RKO (cell line): ENCODE data around the gene TSPAN32.
"Not testable (repeated sequence)": the region's sequence is repeated elsewhere in the genome, so short reads cannot be mapped to it uniquely, and the experiment has no call there.

Experiments used
- DNase-seq: peaks from one replicate; pipeline ENCODE4 v3.0.0-alpha.2; 2016; ENCODE audit warnings: low spot score

Gene TSPAN32

GRCh38 chr11:2342981-2343380, 41.2 kb downstream of the TSPAN32 start:
- no peak for DNase-seq

GRCh38 chr11:2343502-2343901, 41.7 kb downstream of the TSPAN32 start:
- no peak for DNase-seq

- no peak for DNase-seq
Observed at GRCh38 chr11:2345050-2345449, 43.2 kb downstream of the TSPAN32 start.

- no peak for DNase-seq
Observed at GRCh38 chr11:2346014-2346413, 44.2 kb downstream of the TSPAN32 start.

GRCh38 chr11:2346586-2347307, 44.9 kb downstream of the TSPAN32 start:
- DNase-seq, result no peak

- no peak for DNase-seq
Observed at GRCh38 chr11:2347308-2347830, 45.6 kb downstream of the TSPAN32 start.

- DNase-seq, result no peak
Observed at GRCh38 chr11:2348986-2349385, 47.2 kb downstream of the TSPAN32 start.

- DNase-seq, result no peak
Observed at GRCh38 chr11:2351701-2352100, 49.9 kb downstream of the TSPAN32 start.

- DNase-seq, result no peak
Observed at GRCh38 chr11:2352420-2352819, 50.6 kb downstream of the TSPAN32 start.

- DNase-seq, result no peak
Observed at GRCh38 chr11:2355000-2355644, 53.3 kb downstream of the TSPAN32 start.

- no peak for DNase-seq
Observed at GRCh38 chr11:2357246-2357645, 55.4 kb downstream of the TSPAN32 start.

GRCh38 chr11:2357651-2358050, 55.8 kb downstream of the TSPAN32 start:
- not testable (repeated sequence) for DNase-seq

GRCh38 chr11:2358754-2359442, 57.1 kb downstream of the TSPAN32 start:
- DNase-seq, result no peak

GRCh38 chr11:2359557-2359956, 57.7 kb downstream of the TSPAN32 start:
- DNase-seq, result no peak

GRCh38 chr11:2360081-2360642, 58.3 kb downstream of the TSPAN32 start:
- DNase-seq, result no peak

GRCh38 chr11:2361565-2361964, 59.8 kb downstream of the TSPAN32 start:
- no peak for DNase-seq

GRCh38 chr11:2362414-2362813, 60.6 kb downstream of the TSPAN32 start:
- DNase-seq, result no peak

- no peak for DNase-seq
Observed at GRCh38 chr11:2363130-2363529, 61.3 kb downstream of the TSPAN32 start.

- no peak for DNase-seq
Observed at GRCh38 chr11:2363577-2364370, 62.0 kb downstream of the TSPAN32 start.

- DNase-seq, result not testable (repeated sequence)
Observed at GRCh38 chr11:2364386-2364785, 62.6 kb downstream of the TSPAN32 start.

GRCh38 chr11:2365571-2366210, 63.9 kb downstream of the TSPAN32 start:
- DNase-seq, result no peak
